Neural cell (in vitro differentiated cells): Measurements from ENCODE around the gene CLCN1. TPM values are rescaled to one million over a fixed set of nuclear protein-coding genes. Genes with fewer than 3 reads are reported as not detected.

ENCODE experiments used
- H2AFZ ChIP-seq: fragments of 200-600, 300-800 bp; sonication (generic), shearing (Covaris generic); 2 replicates; pipeline ENCODE4 v1.6.0; 2014; ENCODE audit warnings: low read depth, mild to moderate bottlenecking, antibody characterized with exemption, low read length, moderate library complexity
- H3F3A ChIP-seq: fragments of 200-600 bp; shearing (Covaris generic); 2 replicates; pipeline ENCODE4 v1.6.1; 2016; ENCODE audit warnings: mild to moderate bottlenecking, moderate library complexity, mixed read lengths, antibody characterized with exemption, low read length; ENCODE audit not compliant: insufficient read depth, poor library complexity, severe bottlenecking
- H3K27ac ChIP-seq: fragments of 200-600, 300-800 bp; sonication (generic), shearing (Covaris generic); 2 replicates; pipeline ENCODE4 v1.5.1; 2014; ENCODE audit warnings: mild to moderate bottlenecking, low read length, moderate library complexity
- H3K27me3 ChIP-seq: fragments of 300-800, 200-600 bp; sonication (generic), shearing (Covaris generic); 2 replicates; pipeline ENCODE4 v1.6.0; 2014; ENCODE audit warnings: mild to moderate bottlenecking, low read depth, low read length, moderate library complexity; ENCODE audit not compliant: insufficient read depth
- H3K36me3 ChIP-seq: fragments of 300-800, 200-600 bp; sonication (generic), shearing (Covaris generic); 2 replicates; pipeline ENCODE4 v1.5.1; 2014; ENCODE audit warnings: mild to moderate bottlenecking, antibody characterized with exemption, low read length, moderate library complexity; ENCODE audit not compliant: insufficient read depth
- H3K4me2 ChIP-seq: fragments of 300-800, 200-600 bp; sonication (generic), shearing (Covaris generic); 2 replicates; pipeline ENCODE4 v1.6.0; 2014; ENCODE audit warnings: mild to moderate bottlenecking, low read length
- H3K4me3 ChIP-seq: fragments of 300-800, 200-600 bp; sonication (generic), shearing (Covaris generic); 2 replicates; pipeline ENCODE4 v1.5.1; 2014; ENCODE audit warnings: mild to moderate bottlenecking, low read length, moderate library complexity
- H3K79me2 ChIP-seq: fragments of 200-600 bp; shearing (Covaris generic); replicated peaks from 2 replicates; pipeline ENCODE4 v1.6.0; 2014; ENCODE audit warnings: mild to moderate bottlenecking, low read length, moderate library complexity; ENCODE audit not compliant: insufficient read depth
- H3K9ac ChIP-seq: fragments of 300-800, 200-600 bp; sonication (generic), shearing (Covaris generic); 2 replicates; pipeline ENCODE4 v1.6.1; 2016; ENCODE audit warnings: mild to moderate bottlenecking, low read length, mixed read lengths
- H3K9me2 ChIP-seq: fragments of 200-600 bp; shearing (Covaris generic); 2 replicates; pipeline ENCODE4 v1.6.1; 2016; ENCODE audit warnings: mild to moderate bottlenecking, low read length, mixed read lengths; ENCODE audit not compliant: insufficient read depth
- H3K9me3 ChIP-seq: fragments of 200-600, 300-800 bp; sonication (generic), shearing (Covaris generic); 2 replicates; pipeline ENCODE4 v1.6.1; 2016; ENCODE audit warnings: mild to moderate bottlenecking, mixed run types, low read length, moderate library complexity, mixed read lengths
- H4K20me1 ChIP-seq: fragments of 200-600 bp; shearing (Covaris generic); 2 replicates; pipeline ENCODE4 v1.6.1; 2016; ENCODE audit warnings: mild to moderate bottlenecking, mixed run types; ENCODE audit not compliant: insufficient read depth
- EP300 ChIP-seq: fragments of 450-650 bp; conservative IDR thresholded peaks from 2 replicates; pipeline ENCODE4 v1.6.1; 2014; ENCODE audit warnings: antibody characterized with exemption, mild to moderate bottlenecking, moderate library complexity; ENCODE audit not compliant: poor library complexity, severe bottlenecking
- EZH2 ChIP-seq: fragments of 200-600, 300-800 bp; shearing (Covaris generic), sonication (generic); IDR thresholded peaks from 2 replicates; pipeline ENCODE4 v1.6.1; 2014; ENCODE audit warnings: antibody characterized with exemption, low read length, borderline replicate concordance, mild to moderate bottlenecking; ENCODE audit not compliant: insufficient read depth, poor library complexity, severe bottlenecking
- MXI1 ChIP-seq: fragments of 450-650 bp; conservative IDR thresholded peaks from 2 replicates; pipeline ENCODE4 v1.6.1; 2014; ENCODE audit warnings: antibody characterized with exemption, mild to moderate bottlenecking; ENCODE audit not compliant: poor library complexity, severe bottlenecking
- POLR2AphosphoS5 ChIP-seq: IDR thresholded peaks from 2 replicates; pipeline ENCODE4 v1.6.1; 2012
- RAD21 ChIP-seq: fragments of 450-650 bp; conservative IDR thresholded peaks from 2 replicates; pipeline ENCODE4 v1.6.1; 2014; ENCODE audit warnings: antibody characterized with exemption, mild to moderate bottlenecking, moderate library complexity
- SMC3 ChIP-seq: fragments of 450-650 bp; conservative IDR thresholded peaks from 2 replicates; pipeline ENCODE4 v1.6.1; 2014; ENCODE audit warnings: antibody characterized with exemption, mild to moderate bottlenecking, moderate library complexity; ENCODE audit not compliant: poor library complexity
- TAF1 ChIP-seq: IDR thresholded peaks from 2 replicates; pipeline ENCODE4 v1.6.1; 2012; ENCODE audit warnings: low read depth
- polyA plus RNA-seq: library from polyadenylated mRNA; depleted of rRNA; stranded (reverse); fragments of >200 nt; gene quantifications from 2 replicates; pipeline ENCODE4 v1.2.3, GENCODE V29; 2014
- TF ChIP-seq, protein P1 (sequence below): IDR thresholded peaks from 2 replicates; pipeline ENCODE4 v1.6.1; 2012; ENCODE audit warnings: borderline replicate concordance
- TF ChIP-seq, protein P2 (sequence below): fragments of 450-650 bp; IDR thresholded peaks from 2 replicates; pipeline ENCODE4 v1.5.1; 2014; ENCODE audit warnings: antibody characterized with exemption, mild to moderate bottlenecking, moderate library complexity; ENCODE audit not compliant: poor library complexity, severe bottlenecking

Gene CLCN1
- polyA plus RNA-seq, 1 donor from 2014 or later: not detected

DNA sequence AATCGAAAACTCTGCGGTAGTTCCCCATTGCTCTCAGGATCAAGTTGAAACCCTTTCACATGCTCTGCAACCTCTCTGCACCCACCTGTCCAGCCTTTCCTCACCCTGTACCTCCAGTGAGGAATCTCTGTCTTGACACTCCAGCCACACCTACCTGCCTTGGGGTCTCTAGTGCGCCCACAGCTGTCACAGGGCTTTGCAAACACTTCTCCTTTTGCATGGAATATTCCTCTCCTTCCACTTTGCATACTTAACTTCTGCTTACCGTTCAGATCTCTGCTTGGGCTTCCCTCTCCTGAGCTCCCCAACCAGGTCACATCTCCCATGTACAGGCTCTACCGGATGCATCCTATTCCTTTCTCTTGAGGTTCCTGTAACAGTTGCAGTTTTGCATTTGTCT is 58.6 kb downstream of the CLCN1 start:
- Histone ChIP-seq H3K27ac (no peak overlapping the region), H3K79me2 (no peaks in the 10 kb centered on the region), H3K9me2 (no peaks in the 10 kb centered on the region), H3F3A (no peaks in the 10 kb centered on the region), H4K20me1 (no peaks in the 10 kb centered on the region), H3K27me3 (no peaks in the 10 kb centered on the region), H3K9me3 (no peaks in the 10 kb centered on the region), H3K9ac (no peak overlapping the region), H3K4me3 (no peak overlapping the region), H3K4me2 (no peak overlapping the region), H2AFZ (no peak overlapping the region), H3K36me3 (no peaks in the 10 kb centered on the region)
- no peak for TF ChIP-seq RAD21
- TF ChIP-seq POLR2AphosphoS5: no peak
- TF ChIP-seq TAF1: no peak
- no peak for TF ChIP-seq EP300
- TF ChIP-seq SMC3: no peak

DNA sequence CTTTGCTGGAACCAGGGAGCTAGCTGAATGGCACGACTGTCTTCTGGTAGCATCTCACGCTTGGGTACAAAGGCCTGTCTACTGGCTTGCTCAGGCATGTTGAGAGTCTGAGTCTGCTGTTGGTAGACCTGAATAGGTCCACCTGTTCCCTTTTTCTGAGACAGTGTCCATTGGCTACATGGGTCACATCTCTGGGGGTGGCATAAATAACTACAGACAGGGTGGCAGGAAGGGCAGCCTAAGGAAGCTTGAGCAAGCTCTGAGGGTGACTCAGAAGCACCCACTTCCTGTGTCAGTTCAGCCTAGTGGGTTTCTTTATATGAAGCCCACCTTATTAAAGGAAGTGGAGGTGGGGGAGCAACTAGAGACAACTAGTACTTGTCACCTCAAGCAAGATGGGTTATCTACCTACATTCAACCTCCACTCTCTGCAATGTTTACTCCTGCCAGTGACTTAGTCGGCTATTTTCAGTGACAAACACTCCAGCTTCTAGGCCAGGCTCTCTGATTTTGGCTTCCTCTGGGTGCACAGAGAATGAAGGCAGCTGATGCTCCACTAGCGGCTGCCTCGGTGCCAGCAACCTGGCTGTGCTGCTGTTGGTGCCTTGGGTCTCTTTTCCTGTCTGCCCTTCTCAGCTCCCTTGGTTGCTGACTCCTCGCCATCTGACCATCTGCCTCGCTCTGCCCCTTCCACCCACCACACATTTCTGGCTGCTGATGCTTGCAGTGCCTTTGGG is 59.6 kb downstream of the CLCN1 start:
- no peaks in the 10 kb centered on the region for H3K27me3 ChIP-seq
- H3K27ac ChIP-seq: no peak overlapping the region
- TF ChIP-seq SMC3 (no peak), MXI1 (no peak), TAF1 (no peak), EP300 (no peak), POLR2AphosphoS5 (no peak), EZH2 (no peak), RAD21 (no peak)
- TF ChIP-seq, protein P1, sequence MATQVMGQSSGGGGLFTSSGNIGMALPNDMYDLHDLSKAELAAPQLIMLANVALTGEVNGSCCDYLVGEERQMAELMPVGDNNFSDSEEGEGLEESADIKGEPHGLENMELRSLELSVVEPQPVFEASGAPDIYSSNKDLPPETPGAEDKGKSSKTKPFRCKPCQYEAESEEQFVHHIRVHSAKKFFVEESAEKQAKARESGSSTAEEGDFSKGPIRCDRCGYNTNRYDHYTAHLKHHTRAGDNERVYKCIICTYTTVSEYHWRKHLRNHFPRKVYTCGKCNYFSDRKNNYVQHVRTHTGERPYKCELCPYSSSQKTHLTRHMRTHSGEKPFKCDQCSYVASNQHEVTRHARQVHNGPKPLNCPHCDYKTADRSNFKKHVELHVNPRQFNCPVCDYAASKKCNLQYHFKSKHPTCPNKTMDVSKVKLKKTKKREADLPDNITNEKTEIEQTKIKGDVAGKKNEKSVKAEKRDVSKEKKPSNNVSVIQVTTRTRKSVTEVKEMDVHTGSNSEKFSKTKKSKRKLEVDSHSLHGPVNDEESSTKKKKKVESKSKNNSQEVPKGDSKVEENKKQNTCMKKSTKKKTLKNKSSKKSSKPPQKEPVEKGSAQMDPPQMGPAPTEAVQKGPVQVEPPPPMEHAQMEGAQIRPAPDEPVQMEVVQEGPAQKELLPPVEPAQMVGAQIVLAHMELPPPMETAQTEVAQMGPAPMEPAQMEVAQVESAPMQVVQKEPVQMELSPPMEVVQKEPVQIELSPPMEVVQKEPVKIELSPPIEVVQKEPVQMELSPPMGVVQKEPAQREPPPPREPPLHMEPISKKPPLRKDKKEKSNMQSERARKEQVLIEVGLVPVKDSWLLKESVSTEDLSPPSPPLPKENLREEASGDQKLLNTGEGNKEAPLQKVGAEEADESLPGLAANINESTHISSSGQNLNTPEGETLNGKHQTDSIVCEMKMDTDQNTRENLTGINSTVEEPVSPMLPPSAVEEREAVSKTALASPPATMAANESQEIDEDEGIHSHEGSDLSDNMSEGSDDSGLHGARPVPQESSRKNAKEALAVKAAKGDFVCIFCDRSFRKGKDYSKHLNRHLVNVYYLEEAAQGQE: no peak
- TF ChIP-seq, protein P2, sequence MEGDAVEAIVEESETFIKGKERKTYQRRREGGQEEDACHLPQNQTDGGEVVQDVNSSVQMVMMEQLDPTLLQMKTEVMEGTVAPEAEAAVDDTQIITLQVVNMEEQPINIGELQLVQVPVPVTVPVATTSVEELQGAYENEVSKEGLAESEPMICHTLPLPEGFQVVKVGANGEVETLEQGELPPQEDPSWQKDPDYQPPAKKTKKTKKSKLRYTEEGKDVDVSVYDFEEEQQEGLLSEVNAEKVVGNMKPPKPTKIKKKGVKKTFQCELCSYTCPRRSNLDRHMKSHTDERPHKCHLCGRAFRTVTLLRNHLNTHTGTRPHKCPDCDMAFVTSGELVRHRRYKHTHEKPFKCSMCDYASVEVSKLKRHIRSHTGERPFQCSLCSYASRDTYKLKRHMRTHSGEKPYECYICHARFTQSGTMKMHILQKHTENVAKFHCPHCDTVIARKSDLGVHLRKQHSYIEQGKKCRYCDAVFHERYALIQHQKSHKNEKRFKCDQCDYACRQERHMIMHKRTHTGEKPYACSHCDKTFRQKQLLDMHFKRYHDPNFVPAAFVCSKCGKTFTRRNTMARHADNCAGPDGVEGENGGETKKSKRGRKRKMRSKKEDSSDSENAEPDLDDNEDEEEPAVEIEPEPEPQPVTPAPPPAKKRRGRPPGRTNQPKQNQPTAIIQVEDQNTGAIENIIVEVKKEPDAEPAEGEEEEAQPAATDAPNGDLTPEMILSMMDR: no peak
- no peak overlapping the region for H3K9ac ChIP-seq
- H3K9me2 ChIP-seq: no peaks in the 10 kb centered on the region
- H3K36me3 ChIP-seq: no peaks in the 10 kb centered on the region
- H2AFZ ChIP-seq: no peak overlapping the region
- H3K79me2 ChIP-seq: no peaks in the 10 kb centered on the region
- no peaks in the 10 kb centered on the region for H3K9me3 ChIP-seq
- no peak overlapping the region for H3K4me3 ChIP-seq
- H3K4me2 ChIP-seq: no peak overlapping the region
- no peaks in the 10 kb centered on the region for H4K20me1 ChIP-seq
- no peaks in the 10 kb centered on the region for H3F3A ChIP-seq
